H1 (cell line): ENCODE measurements around the gene DNAJB1. TPM values are rescaled to one million over a fixed set of nuclear protein-coding genes. Genes with fewer than 3 reads are reported as not detected.

Experiments
- JUND ChIP-seq: IDR thresholded peaks from 2 replicates; pipeline ENCODE4 v1.6.1; 2011; ENCODE audit warnings: mild to moderate bottlenecking, improper control_type of control experiment, low read length
- PHF8 ChIP-seq: fragments of 200-600 bp; sonication (generic); conservative IDR thresholded peaks from 2 replicates; pipeline ENCODE4 v1.7.1; 2012; ENCODE audit warnings: low read depth, mild to moderate bottlenecking, inconsistent platforms, low read length, moderate library complexity
- polyA plus RNA-seq, 7 experiments: library from polyadenylated mRNA; depleted of rRNA in 3 of 7; stranded (reverse) in 5 of 7; unstranded in 2 of 7; fragments of >200 nt in 5 of 7; fragments of 200-250 nt in 2 of 7; gene quantifications; 1 replicate in 5 of 7; 2 replicates in 1 of 7; 4 replicates in 1 of 7; pipeline versions ENCODE4 v1.2.1 to v1.2.3, GENCODE V29; 2011 to 2013; ENCODE audit warnings: missing spikeins in 2 of 7, mixed read lengths in 2 of 7
- total RNA-seq: library from RNA; stranded (reverse); fragmentation: NEBNext Ultra II Directional; extraction: Animal tissue kit (Norgen Biotek cat#: 25700); gene quantifications from 2 replicates; pipeline ENCODE4 v1.2.1, GENCODE V29; 2021

Gene DNAJB1
- total and polyA plus RNA-seq, 2 of the 8 experiments (the other 6 are each of a cell fraction or from before 2014, with no cell fraction given): 62.9 to 64.3 TPM

DNA sequence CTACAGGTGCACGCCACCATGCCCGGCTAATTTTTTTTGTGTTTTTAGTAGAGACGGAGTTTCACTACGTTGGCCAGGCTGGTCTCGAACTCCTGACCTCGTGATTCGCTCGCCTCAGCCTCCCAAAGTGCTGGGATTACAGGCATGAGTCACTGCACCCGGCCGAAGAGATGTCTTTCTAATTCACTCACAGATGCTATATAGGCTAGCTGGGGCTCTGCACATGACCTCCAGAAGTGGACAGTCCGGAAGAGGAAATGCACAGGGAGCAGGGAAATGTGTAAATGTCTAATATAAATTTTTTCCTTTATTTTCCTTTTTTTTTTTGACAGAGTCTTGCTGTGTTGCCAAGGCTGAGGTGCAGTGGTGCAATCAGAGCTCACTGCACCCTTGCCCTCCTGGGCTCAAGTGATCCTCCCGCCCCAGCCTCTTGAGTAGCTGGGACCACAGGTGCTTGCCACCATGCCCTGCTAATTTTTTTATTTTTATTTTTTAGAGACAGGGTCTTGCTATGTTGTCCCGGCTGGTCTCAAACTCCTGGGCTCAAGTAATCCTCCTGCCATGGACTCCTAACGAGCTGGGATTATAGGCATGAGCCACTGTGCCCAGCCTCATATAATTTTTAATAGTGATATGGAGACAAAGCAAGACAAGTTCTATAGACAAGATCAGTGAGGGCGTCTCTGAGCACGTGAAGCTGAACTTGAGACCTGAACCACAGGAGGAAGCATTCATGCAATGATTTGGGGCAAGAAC lies 30.6 kb downstream of the DNAJB1 start (continued):
- TF ChIP-seq JUND (no peak), PHF8 (no peak)
